SU-DHL-6 (cell line): ENCODE measurements around the gene CTDSPL.

Experiments used
- H2AFZ ChIP-seq: fragments of 200-600 bp; sonication (generic); 2 replicates; pipeline ENCODE4 v1.6.1; 2014; ENCODE audit warnings: low read depth, mild to moderate bottlenecking, moderate library complexity, mixed read lengths, antibody characterized with exemption, low read length; ENCODE audit not compliant: severe bottlenecking
- H3F3A ChIP-seq: fragments of 200-600 bp; shearing (Covaris generic); 2 replicates; pipeline ENCODE4 v1.6.0; 2016; ENCODE audit warnings: antibody characterized with exemption, mild to moderate bottlenecking; ENCODE audit not compliant: insufficient read depth
- H3K27ac ChIP-seq: fragments of 200-600 bp; sonication (generic); 2 replicates; pipeline ENCODE4 v1.5.1; 2016; ENCODE audit warnings: low read depth, mild to moderate bottlenecking, low read length, moderate library complexity, mixed read lengths
- H3K27me3 ChIP-seq: fragments of 200-600 bp; sonication (generic), shearing (Covaris generic); 2 replicates; pipeline ENCODE4 v1.6.0; 2014; ENCODE audit warnings: mild to moderate bottlenecking, low read length
- H3K36me3 ChIP-seq: fragments of 200-600 bp; sonication (generic); 2 replicates; pipeline ENCODE4 v1.6.1; 2014; ENCODE audit warnings: mild to moderate bottlenecking, low read length, mixed read lengths
- H3K4me2 ChIP-seq: fragments of 300-600, 200-600 bp; shearing (Covaris generic), sonication (generic); 2 replicates; pipeline ENCODE4 v1.6.0; 2014; ENCODE audit warnings: low read length, low read depth, mild to moderate bottlenecking; ENCODE audit not compliant: poor library complexity, severe bottlenecking
- H3K4me3 ChIP-seq: fragments of 200-600 bp; sonication (generic); 2 replicates; pipeline ENCODE4 v1.5.1; 2014; ENCODE audit warnings: antibody characterized with exemption, low read length, mild to moderate bottlenecking, mixed read lengths; ENCODE audit not compliant: insufficient read depth, poor library complexity, severe bottlenecking
- H3K79me2 ChIP-seq: fragments of 200-600 bp; sonication (generic); 2 replicates; pipeline ENCODE4 v1.6.1; 2014; ENCODE audit warnings: mild to moderate bottlenecking, low read length, moderate library complexity; ENCODE audit not compliant: insufficient read depth
- H3K9ac ChIP-seq: fragments of 200-600 bp; sonication (generic); 2 replicates; pipeline ENCODE4 v1.7.0; 2014; ENCODE audit warnings: mild to moderate bottlenecking, low read length
- H3K9me2 ChIP-seq: fragments of 200-600 bp; sonication (generic); replicated peaks from 2 replicates; pipeline ENCODE4 v1.6.1; 2014; ENCODE audit warnings: low read length; ENCODE audit not compliant: insufficient read depth
- H3K9me3 ChIP-seq: fragments of 200-600 bp; sonication (generic); 2 replicates; pipeline ENCODE4 v1.6.1; 2014; ENCODE audit warnings: low read length, mixed read lengths; ENCODE audit not compliant: insufficient read depth
- H4K20me1 ChIP-seq: fragments of 200-600 bp; sonication (generic); 2 replicates; pipeline ENCODE4 v1.6.1; 2014; ENCODE audit warnings: low read depth, mild to moderate bottlenecking, antibody characterized with exemption, low read length, moderate library complexity, mixed read lengths
- CTCF ChIP-seq: fragments of 200-600 bp; sonication (generic); IDR thresholded peaks from one replicate; pipeline ENCODE4 v1.5.1; 2017; ENCODE audit warnings: antibody characterized with exemption, mild to moderate bottlenecking, low read length, moderate library complexity; ENCODE audit not compliant: insufficient read depth, poor library complexity, severe bottlenecking
- EZH2phosphoT487 ChIP-seq: fragments of 200-600 bp; sonication (generic), shearing (Covaris generic); conservative IDR thresholded peaks from 2 replicates; pipeline ENCODE4 v1.6.1; 2018; ENCODE audit warnings: mild to moderate bottlenecking, antibody characterized with exemption, low read length, moderate library complexity, mixed read lengths

Gene CTDSPL

DNA sequence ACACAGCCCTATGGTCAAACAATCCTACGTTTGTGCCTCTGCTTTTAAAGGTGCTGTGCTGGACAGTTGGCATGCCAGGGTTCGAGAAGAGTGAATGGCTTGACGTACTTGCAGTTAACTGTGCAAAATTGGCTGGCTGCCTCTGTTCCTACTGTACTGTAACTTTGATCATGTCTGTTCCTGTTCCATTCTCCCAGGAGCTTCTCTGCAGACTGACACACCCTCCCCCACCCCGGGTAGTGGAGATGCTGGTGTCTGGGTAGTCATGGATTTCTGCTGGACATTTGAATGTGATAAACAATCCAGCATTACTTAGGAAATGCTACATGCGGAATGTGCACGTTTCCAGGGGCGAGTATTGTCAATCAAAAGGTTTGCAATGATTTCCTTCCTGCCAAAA, 122.4 kb downstream of the CTDSPL start:
- Histone ChIP-seq H3K27me3 (no peaks in the 10 kb centered on the region), H3K79me2 (no peaks in the 10 kb centered on the region), H4K20me1 (no peaks in the 10 kb centered on the region), H3F3A (no peaks in the 10 kb centered on the region), H3K9ac (no peak overlapping the region), H3K27ac (no peak overlapping the region), H2AFZ (no peak overlapping the region), H3K9me2 (no peaks in the 10 kb centered on the region), H3K4me2 (no peak overlapping the region), H3K36me3 (no peaks in the 10 kb centered on the region), H3K9me3 (no peaks in the 10 kb centered on the region), H3K4me3 (no peak overlapping the region)
- no peak for TF ChIP-seq CTCF
- no peak for TF ChIP-seq EZH2phosphoT487

DNA sequence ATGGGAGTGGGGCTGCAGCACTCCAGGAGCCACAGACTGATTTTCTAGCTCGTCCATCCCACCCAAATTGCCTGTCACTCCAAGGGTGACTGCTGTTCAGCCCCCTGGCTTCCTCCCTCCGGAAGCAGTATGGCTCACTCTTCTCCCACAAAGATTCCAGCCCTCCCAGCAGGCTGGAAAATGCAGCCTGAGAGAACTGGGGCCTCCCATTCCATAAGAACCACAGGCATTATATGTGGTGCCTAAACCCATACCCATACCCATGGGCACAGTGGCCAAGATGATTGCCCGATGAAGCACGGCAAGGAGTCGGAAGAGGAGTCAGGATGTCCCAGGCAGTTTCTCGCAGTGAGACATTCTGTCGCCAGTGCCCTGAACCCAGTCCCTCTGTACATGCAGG, 122.9 kb downstream of the CTDSPL start:
- TF ChIP-seq EZH2phosphoT487 (no peak), CTCF (no peak)
- no peak overlapping the region for H3K9ac ChIP-seq
- no peaks in the 10 kb centered on the region for H3F3A ChIP-seq
- H3K4me2 ChIP-seq = no peak overlapping the region
- H3K9me3 ChIP-seq = no peaks in the 10 kb centered on the region
- H3K79me2 ChIP-seq = no peaks in the 10 kb centered on the region
- no peak overlapping the region for H3K4me3 ChIP-seq
- no peak overlapping the region for H2AFZ ChIP-seq
- H3K36me3 ChIP-seq = no peaks in the 10 kb centered on the region
- H3K27me3 ChIP-seq = no peaks in the 10 kb centered on the region
- no peaks in the 10 kb centered on the region for H4K20me1 ChIP-seq
- H3K27ac ChIP-seq = no peak overlapping the region
- H3K9me2 ChIP-seq = no peaks in the 10 kb centered on the region

DNA sequence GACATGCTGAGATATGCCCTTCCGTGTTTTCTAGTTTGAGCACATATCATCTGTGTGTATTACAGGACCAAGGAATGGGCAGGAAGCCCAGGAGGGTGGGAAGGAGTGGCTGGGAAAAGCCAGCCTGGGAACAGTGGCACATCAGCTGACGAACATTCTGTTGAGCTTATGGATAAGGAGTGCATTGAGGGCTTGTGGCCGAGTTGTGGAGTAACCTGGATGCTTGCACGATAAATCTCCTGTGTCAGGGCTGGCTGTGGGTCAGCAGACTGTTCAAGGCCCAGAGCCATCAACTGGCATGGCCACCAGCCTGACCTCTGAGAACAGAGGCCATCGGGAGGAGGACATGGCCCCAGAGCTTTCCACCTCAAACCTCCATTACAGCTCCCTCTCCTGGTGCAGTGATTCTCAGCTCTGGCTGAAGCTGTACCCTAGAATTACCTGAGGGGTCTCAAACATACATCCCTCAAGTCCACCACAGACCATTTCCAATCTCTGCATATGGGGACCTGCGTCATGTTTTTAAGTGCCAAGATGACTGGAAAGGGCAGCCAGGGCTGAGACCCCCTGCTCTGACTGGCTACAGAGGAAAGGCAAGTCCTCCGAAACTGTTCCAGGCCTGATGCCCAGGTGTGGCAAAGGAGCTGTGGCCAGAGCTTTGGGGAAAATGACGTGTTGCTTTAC, 124.1 kb downstream of the CTDSPL start:
- no peaks in the 10 kb centered on the region for H3K9me3 ChIP-seq
- H4K20me1 ChIP-seq = no peaks in the 10 kb centered on the region
- H3K27me3 ChIP-seq = no peaks in the 10 kb centered on the region
- H3K79me2 ChIP-seq = no peaks in the 10 kb centered on the region
- no peak overlapping the region for H3K4me3 ChIP-seq
- no peak overlapping the region for H3K27ac ChIP-seq
- TF ChIP-seq CTCF = no peak
- TF ChIP-seq EZH2phosphoT487 = no peak
- no peak overlapping the region for H3K4me2 ChIP-seq
- H3K9me2 ChIP-seq = no peaks in the 10 kb centered on the region
- no peak overlapping the region for H3K9ac ChIP-seq
- no peaks in the 10 kb centered on the region for H3K36me3 ChIP-seq
- no peak overlapping the region for H2AFZ ChIP-seq
- H3F3A ChIP-seq = no peaks in the 10 kb centered on the region
